OCI-LY7 (cell line): Measurements from ENCODE around the gene PGLYRP2.

Experiments used
- CTCF ChIP-seq: fragments of 200-600 bp; sonication (generic); conservative IDR thresholded peaks from 2 replicates; pipeline ENCODE4 v1.5.1; 2014; ENCODE audit warnings: mild to moderate bottlenecking, antibody characterized with exemption, low read length, moderate library complexity, mixed read lengths
- EZH2phosphoT487 ChIP-seq: fragments of 200-600 bp; sonication (generic); IDR thresholded peaks from 2 replicates; pipeline ENCODE4 v1.6.1; 2018; ENCODE audit warnings: low read depth, borderline replicate concordance, mild to moderate bottlenecking, mixed run types, antibody characterized with exemption, low read length, moderate library complexity, mixed read lengths

- TF ChIP-seq CTCF, result no peak
- TF ChIP-seq EZH2phosphoT487, result no peak
Observed at GRCh38 chr19:15511671-15512424, 32.5 kb upstream of the PGLYRP2 start.
